LNCAP (cell line): ENCODE measurements around the gene CADM1.

Experiments used
- CTCF ChIP-seq: fragments of 450-650 bp; IDR thresholded peaks from 2 replicates; pipeline ENCODE4 v1.5.1; 2017; ENCODE audit warnings: mild to moderate bottlenecking

The CADM1 gene

GRCh38 chr11:115407496-115407895, 96.7 kb downstream of the CADM1 start:
- TF ChIP-seq CTCF: no peak

GRCh38 chr11:115406404-115406803, 97.8 kb downstream of the CADM1 start:
- TF ChIP-seq CTCF: no peak

DNA sequence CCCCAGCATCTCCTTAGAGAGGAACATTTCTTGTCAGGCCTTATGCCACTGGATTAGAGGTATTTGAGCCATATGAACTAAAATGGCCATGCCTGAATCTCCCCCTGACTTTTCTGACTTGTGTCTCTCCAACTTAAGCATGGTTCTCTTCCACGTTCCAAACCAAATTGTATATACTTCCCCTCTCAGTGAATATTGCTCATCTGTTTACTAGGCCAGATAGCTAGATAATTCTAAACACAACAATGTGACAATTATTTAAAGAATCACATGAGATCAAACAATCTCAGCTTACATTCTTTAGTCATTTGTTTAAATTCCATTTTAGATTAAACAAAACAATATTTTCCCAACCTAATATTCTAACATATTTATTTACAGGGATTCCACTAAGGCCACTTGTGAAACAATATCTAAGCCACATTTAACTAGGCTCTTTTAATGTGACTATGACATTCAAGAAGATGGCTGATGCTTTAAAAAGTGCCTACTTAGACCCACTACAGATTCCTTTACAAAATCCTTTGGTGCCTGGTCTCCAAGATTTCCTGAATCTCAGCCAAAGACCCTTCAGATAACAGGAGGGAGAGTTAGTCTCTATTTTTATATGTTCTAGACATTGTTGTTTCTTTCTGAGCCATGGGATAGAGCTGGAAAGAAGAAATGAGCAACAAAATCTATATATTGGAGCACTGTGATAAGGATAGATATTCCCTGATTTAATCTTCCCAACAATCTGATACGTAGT, 105.7 kb downstream of the CADM1 start:
- no peak for TF ChIP-seq CTCF

GRCh38 chr11:115396533-115396932, 107.7 kb downstream of the CADM1 start:
- TF ChIP-seq CTCF: no peak

DNA sequence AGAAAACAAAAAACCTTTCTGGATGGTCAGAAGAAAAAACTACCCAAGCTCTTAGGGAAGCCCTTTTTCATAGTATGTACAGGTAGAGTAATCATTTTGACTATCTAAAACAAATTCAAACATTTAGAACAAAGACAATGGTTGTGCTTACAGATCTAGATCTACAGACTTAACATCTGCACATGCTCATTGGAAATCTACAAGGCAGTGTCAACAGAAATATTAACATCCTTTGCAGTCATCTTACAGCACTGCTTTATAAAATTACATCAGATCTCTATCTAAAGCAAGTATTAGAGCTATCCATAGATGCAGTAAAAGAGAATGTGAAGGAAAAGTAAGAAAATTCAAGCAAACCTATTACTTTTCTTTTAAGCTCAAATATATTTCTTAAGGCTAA, 110.3 kb downstream of the CADM1 start:
- TF ChIP-seq CTCF: no peak

GRCh38 chr11:115391598-115391997, 112.6 kb downstream of the CADM1 start:
- TF ChIP-seq CTCF: no peak

DNA sequence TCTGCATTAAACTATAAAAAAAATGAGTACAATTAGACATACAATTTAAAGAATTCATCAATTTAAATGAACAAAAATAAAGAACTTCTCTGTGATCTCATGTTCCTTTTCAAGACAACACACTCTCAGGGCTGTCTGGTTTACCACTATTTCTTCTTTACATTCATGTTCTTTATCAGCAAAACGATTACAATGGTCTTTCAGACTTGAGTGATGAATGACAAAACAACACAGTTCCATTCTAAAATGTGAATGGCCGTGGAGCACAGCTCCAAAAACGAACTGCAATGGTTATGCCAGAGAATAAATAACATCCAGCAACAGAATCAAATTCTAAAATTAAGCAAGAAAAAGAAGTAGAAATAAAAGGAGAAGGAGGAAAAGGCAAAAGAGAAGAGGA, 113.1 kb downstream of the CADM1 start:
- TF ChIP-seq CTCF: no peak

- no peak for TF ChIP-seq CTCF
These were observed 113.8 kb downstream of the CADM1 start for GRCh38 chr11:115390441-115390840.
